ENCODE results near the gene PRKCB.

DNA sequence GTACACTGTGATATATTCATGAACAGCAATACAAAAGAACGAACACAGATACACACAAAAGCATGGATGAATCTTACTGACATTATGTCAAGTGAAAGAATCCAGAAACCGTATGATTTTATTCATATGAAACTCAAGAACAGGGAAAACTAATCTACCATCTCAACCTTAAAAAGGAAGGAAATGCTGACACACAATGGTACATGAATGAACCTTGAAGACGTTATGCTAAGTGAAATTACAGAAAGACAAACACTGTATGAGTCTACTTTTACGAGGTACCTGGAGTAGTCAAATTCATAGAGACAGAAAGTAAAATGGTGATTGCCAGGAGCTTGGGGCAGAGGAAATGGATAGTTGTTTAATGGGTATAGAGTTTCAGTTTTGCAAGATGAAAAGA, 8.7 kb upstream of the PRKCB start:
- TF ChIP-seq, protein P1, sequence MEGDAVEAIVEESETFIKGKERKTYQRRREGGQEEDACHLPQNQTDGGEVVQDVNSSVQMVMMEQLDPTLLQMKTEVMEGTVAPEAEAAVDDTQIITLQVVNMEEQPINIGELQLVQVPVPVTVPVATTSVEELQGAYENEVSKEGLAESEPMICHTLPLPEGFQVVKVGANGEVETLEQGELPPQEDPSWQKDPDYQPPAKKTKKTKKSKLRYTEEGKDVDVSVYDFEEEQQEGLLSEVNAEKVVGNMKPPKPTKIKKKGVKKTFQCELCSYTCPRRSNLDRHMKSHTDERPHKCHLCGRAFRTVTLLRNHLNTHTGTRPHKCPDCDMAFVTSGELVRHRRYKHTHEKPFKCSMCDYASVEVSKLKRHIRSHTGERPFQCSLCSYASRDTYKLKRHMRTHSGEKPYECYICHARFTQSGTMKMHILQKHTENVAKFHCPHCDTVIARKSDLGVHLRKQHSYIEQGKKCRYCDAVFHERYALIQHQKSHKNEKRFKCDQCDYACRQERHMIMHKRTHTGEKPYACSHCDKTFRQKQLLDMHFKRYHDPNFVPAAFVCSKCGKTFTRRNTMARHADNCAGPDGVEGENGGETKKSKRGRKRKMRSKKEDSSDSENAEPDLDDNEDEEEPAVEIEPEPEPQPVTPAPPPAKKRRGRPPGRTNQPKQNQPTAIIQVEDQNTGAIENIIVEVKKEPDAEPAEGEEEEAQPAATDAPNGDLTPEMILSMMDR (conservative IDR thresholded peaks at IDR 0.05; ENCODE audit: low read length): no peak
- no peak for TF ChIP-seq EZH2phosphoT487 (IDR thresholded peaks at IDR 0.05; ENCODE audit: borderline replicate concordance, low read depth, low read length)

Measured in OCI-LY7 (cell line).